MM.1S (cell line): Measurements from ENCODE around the gene TSPAN17.

Source experiments
- DNase-seq: peaks from one replicate; pipeline ENCODE4 v3.0.0-alpha.2; 2015
- H2AFZ ChIP-seq: fragments of 300-600 bp; sonication (generic); 2 replicates; pipeline ENCODE4 v1.6.0; 2016; ENCODE audit warnings: antibody characterized with exemption, low read length
- H3F3A ChIP-seq: fragments of 300-600 bp; sonication (generic); 2 replicates; pipeline ENCODE4 v1.6.1; 2016; ENCODE audit warnings: mild to moderate bottlenecking, antibody characterized with exemption, low read length, moderate library complexity, mixed read lengths; ENCODE audit not compliant: insufficient read depth
- H3K27ac ChIP-seq: fragments of 300-600 bp; sonication (generic); 2 replicates; pipeline ENCODE4 v1.5.1; 2016; ENCODE audit warnings: mild to moderate bottlenecking, low read length
- H3K27me3 ChIP-seq: fragments of 300-600 bp; sonication (generic); replicated peaks from 2 replicates; pipeline ENCODE4 v1.6.0; 2016; ENCODE audit warnings: low read length; ENCODE audit not compliant: insufficient read depth
- H3K36me3 ChIP-seq: fragments of 300-600 bp; sonication (generic); replicated peaks from 2 replicates; pipeline ENCODE4 v1.6.1; 2016; ENCODE audit warnings: mild to moderate bottlenecking, low read length, mixed read lengths; ENCODE audit not compliant: insufficient read depth
- H3K4me1 ChIP-seq: fragments of 300-600 bp; sonication (generic); 2 replicates; pipeline ENCODE4 v1.6.1; 2016; ENCODE audit warnings: low read length, mixed read lengths
- H3K4me2 ChIP-seq: fragments of 300-600 bp; sonication (generic); 2 replicates; pipeline ENCODE4 v1.6.0; 2016; ENCODE audit warnings: low read depth, low read length
- H3K4me3 ChIP-seq: fragments of 300-600 bp; sonication (generic); 2 replicates; pipeline ENCODE4 v1.5.1; 2016; ENCODE audit warnings: low read length, mixed read lengths
- H3K79me2 ChIP-seq: fragments of 300-600 bp; sonication (generic); 2 replicates; pipeline ENCODE4 v1.6.1; 2016; ENCODE audit warnings: mixed run types, low read length, mixed read lengths
- H3K9ac ChIP-seq: fragments of 300-600 bp; sonication (generic); 2 replicates; pipeline ENCODE4 v1.6.1; 2016; ENCODE audit warnings: low read length, mixed read lengths
- H3K9me2 ChIP-seq: fragments of 300-600 bp; sonication (generic); replicated peaks from 2 replicates; pipeline ENCODE4 v1.6.1; 2016; ENCODE audit warnings: mild to moderate bottlenecking, low read length, mixed read lengths; ENCODE audit not compliant: insufficient read depth
- H3K9me3 ChIP-seq: fragments of 300-600 bp; sonication (generic); replicated peaks from 2 replicates; pipeline ENCODE4 v1.6.1; 2016; ENCODE audit warnings: mild to moderate bottlenecking, low read length, mixed read lengths; ENCODE audit not compliant: insufficient read depth
- H4K20me1 ChIP-seq: fragments of 300-600 bp; sonication (generic); 2 replicates; pipeline ENCODE4 v1.6.1; 2016; ENCODE audit warnings: mild to moderate bottlenecking, low read length, moderate library complexity, mixed read lengths; ENCODE audit not compliant: insufficient read depth
- CTCF ChIP-seq: fragments of 300-600 bp; sonication (generic); IDR thresholded peaks from 2 replicates; pipeline ENCODE4 v1.5.1; 2016; ENCODE audit warnings: antibody characterized with exemption, low read length, mixed read lengths
- EZH2 ChIP-seq: fragments of 300-600 bp; sonication (generic); optimal IDR thresholded peaks from 2 replicates; pipeline ENCODE3; 2017; ENCODE audit warnings: low read depth, mild to moderate bottlenecking, antibody characterized with exemption, low read length, mixed read lengths
- EZH2phosphoT487 ChIP-seq: fragments of 300-600 bp; sonication (generic); IDR thresholded peaks from 2 replicates; pipeline ENCODE4 v1.6.1; 2018; ENCODE audit warnings: antibody characterized with exemption, low read length

Gene TSPAN17

GRCh38 chr5:176638437-176638836 lies 8.8 kb upstream of the TSPAN17 start:
- Histone ChIP-seq H4K20me1 (no peaks in the 10 kb centered on the region), H3K4me2 (no peak overlapping the region), H3K79me2 (no peaks in the 10 kb centered on the region), H3K9me2 (no peaks in the 10 kb centered on the region), H3K27ac (no peak overlapping the region), H3K9ac (no peak overlapping the region), H3K9me3 (no peaks in the 10 kb centered on the region), H3K36me3 (no peaks in the 10 kb centered on the region), H2AFZ (no peak overlapping the region), H3F3A (no peaks in the 10 kb centered on the region), H3K4me1 (no peaks in the 10 kb centered on the region), H3K27me3 (peaks cover 49% of the 10 kb centered on the region), H3K4me3 (no peak overlapping the region)
- no peak for TF ChIP-seq EZH2phosphoT487
- TF ChIP-seq EZH2: no peak
- no peak for DNase-seq

- no peak for TF ChIP-seq CTCF
- TF ChIP-seq EZH2phosphoT487: no peak
- no peak for TF ChIP-seq EZH2
- Histone ChIP-seq H4K20me1 (no peaks in the 10 kb centered on the region), H3K4me2 (no peak overlapping the region), H3K36me3 (no peaks in the 10 kb centered on the region), H2AFZ (no peak overlapping the region), H3K4me3 (no peak overlapping the region), H3K79me2 (no peaks in the 10 kb centered on the region), H3F3A (no peaks in the 10 kb centered on the region), H3K27ac (no peak overlapping the region), H3K4me1 (no peaks in the 10 kb centered on the region), H3K9ac (no peak overlapping the region), H3K27me3 (peaks cover 42% of the 10 kb centered on the region), H3K9me3 (no peaks in the 10 kb centered on the region), H3K9me2 (no peaks in the 10 kb centered on the region)
- DNase-seq: no peak
Measured at GRCh38 chr5:176639208-176639607, 8.1 kb upstream of the TSPAN17 start.

- Histone ChIP-seq H3K9me2 (no peaks in the 10 kb centered on the region), H3K4me1 (no peaks in the 10 kb centered on the region), H3K4me2 (no peak overlapping the region), H3K9me3 (no peaks in the 10 kb centered on the region), H3K27ac (no peak overlapping the region), H4K20me1 (no peaks in the 10 kb centered on the region), H2AFZ (no peak overlapping the region), H3K79me2 (no peaks in the 10 kb centered on the region), H3K27me3 (peaks cover 36% of the 10 kb centered on the region), H3F3A (no peaks in the 10 kb centered on the region), H3K36me3 (no peaks in the 10 kb centered on the region), H3K9ac (no peak overlapping the region), H3K4me3 (no peak overlapping the region)
- DNase-seq: no peak
- no peak for TF ChIP-seq CTCF
- no peak for TF ChIP-seq EZH2phosphoT487
Measured at GRCh38 chr5:176639981-176640380, 7.3 kb upstream of the TSPAN17 start.

GRCh38 chr5:176640616-176641015 lies 6.7 kb upstream of the TSPAN17 start:
- Histone ChIP-seq H2AFZ (no peak overlapping the region), H4K20me1 (no peaks in the 10 kb centered on the region), H3F3A (no peaks in the 10 kb centered on the region), H3K9ac (no peak overlapping the region), H3K4me3 (no peak overlapping the region), H3K79me2 (no peaks in the 10 kb centered on the region), H3K27me3 (peaks cover 29% of the 10 kb centered on the region), H3K9me3 (no peaks in the 10 kb centered on the region), H3K9me2 (no peaks in the 10 kb centered on the region), H3K27ac (no peak overlapping the region), H3K36me3 (no peaks in the 10 kb centered on the region), H3K4me1 (no peaks in the 10 kb centered on the region), H3K4me2 (no peak overlapping the region)
- TF ChIP-seq EZH2phosphoT487 (no peak), CTCF (no peak), EZH2 (no peak)
- no peak for DNase-seq
